Bronchial epithelial cell (primary cell): ENCODE data around the gene ETS2. TPM values are rescaled to one million over a fixed set of nuclear protein-coding genes. Genes with fewer than 3 reads are reported as not detected.
A peak's percentile ranks its signal among the peaks of the same experiment; 100 is the strongest.

Experiments
- DNase-seq: peaks from one replicate; pipeline ENCODE4 v3.0.0-alpha.2; 2010; ENCODE audit warnings: low read depth
- FAIRE-seq: peaks from 2 replicates; lab custom pipeline; 2011; peaks lifted over from hg19 to GRCh38; lab: Jason Lieb, UNC
- H3K27me3 ChIP-seq: 2 replicates; pipeline ENCODE4 v1.5.1; 2011; ENCODE audit warnings: low read length; ENCODE audit not compliant: control insufficient read depth, insufficient read depth
- H3K36me3 ChIP-seq: 2 replicates; pipeline ENCODE4 v1.5.1; 2011; ENCODE audit warnings: low read length; ENCODE audit not compliant: control insufficient read depth, insufficient read depth
- H3K4me3 ChIP-seq: 2 replicates; pipeline ENCODE4 v1.5.1; 2011; ENCODE audit warnings: mild to moderate bottlenecking, low read depth, low read length, control low read depth
- total RNA-seq: library from RNA; depleted of rRNA; stranded (reverse); fragments of >200 nt; gene quantifications from 2 replicates; pipeline ENCODE4 v1.2.1, GENCODE V29; 2014
- TF ChIP-seq, protein P1 (sequence below): IDR thresholded peaks from 2 replicates; pipeline ENCODE4 v1.5.1; 2011; ENCODE audit warnings: mild to moderate bottlenecking, moderate library complexity, low read length, control low read depth, inconsistent platforms; ENCODE audit not compliant: insufficient read depth, severe bottlenecking

Gene ETS2
- total RNA-seq, 1 donor from 2014 or later, result 144 TPM

DNA sequence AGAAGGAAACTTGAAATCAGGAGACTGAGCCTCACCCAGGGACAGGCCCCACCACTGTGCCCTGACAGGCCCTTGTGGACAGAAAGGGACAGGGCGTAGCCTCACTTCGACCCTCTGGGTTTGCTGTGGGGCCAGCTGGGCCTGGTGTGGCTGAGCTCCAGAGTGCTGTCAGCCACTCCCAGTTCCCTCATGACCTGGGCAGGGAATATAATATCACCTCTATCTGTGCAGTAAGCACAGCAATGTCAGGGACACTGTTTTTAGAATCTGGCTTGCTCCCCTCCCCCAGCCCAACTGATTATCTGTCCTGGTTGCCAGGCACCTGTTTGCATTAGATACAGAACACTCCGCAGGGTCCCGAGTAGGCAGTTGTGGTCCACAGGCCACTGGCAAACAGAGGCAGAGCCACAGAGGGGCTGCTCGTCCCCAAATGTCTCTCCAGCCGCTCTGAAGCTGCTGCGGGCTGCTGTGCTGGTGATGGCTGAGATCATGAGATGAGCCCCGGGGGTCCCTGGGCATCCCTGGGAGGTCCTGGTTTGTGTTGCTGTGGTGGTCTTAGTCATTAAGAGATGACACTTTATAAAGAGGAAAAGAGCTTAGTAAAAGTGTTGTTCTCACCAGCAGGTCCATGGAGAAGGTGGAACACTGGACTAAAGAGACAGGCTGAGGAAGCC, 51.6 kb downstream of the ETS2 start:
- FAIRE-seq (no peak), DNase-seq (no peak)
- TF ChIP-seq, protein P1, sequence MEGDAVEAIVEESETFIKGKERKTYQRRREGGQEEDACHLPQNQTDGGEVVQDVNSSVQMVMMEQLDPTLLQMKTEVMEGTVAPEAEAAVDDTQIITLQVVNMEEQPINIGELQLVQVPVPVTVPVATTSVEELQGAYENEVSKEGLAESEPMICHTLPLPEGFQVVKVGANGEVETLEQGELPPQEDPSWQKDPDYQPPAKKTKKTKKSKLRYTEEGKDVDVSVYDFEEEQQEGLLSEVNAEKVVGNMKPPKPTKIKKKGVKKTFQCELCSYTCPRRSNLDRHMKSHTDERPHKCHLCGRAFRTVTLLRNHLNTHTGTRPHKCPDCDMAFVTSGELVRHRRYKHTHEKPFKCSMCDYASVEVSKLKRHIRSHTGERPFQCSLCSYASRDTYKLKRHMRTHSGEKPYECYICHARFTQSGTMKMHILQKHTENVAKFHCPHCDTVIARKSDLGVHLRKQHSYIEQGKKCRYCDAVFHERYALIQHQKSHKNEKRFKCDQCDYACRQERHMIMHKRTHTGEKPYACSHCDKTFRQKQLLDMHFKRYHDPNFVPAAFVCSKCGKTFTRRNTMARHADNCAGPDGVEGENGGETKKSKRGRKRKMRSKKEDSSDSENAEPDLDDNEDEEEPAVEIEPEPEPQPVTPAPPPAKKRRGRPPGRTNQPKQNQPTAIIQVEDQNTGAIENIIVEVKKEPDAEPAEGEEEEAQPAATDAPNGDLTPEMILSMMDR, result no peak
- Histone ChIP-seq H3K27me3 (no peaks in the 10 kb centered on the region), H3K36me3 (no peaks in the 10 kb centered on the region), H3K4me3 (no peak overlapping the region)

DNA sequence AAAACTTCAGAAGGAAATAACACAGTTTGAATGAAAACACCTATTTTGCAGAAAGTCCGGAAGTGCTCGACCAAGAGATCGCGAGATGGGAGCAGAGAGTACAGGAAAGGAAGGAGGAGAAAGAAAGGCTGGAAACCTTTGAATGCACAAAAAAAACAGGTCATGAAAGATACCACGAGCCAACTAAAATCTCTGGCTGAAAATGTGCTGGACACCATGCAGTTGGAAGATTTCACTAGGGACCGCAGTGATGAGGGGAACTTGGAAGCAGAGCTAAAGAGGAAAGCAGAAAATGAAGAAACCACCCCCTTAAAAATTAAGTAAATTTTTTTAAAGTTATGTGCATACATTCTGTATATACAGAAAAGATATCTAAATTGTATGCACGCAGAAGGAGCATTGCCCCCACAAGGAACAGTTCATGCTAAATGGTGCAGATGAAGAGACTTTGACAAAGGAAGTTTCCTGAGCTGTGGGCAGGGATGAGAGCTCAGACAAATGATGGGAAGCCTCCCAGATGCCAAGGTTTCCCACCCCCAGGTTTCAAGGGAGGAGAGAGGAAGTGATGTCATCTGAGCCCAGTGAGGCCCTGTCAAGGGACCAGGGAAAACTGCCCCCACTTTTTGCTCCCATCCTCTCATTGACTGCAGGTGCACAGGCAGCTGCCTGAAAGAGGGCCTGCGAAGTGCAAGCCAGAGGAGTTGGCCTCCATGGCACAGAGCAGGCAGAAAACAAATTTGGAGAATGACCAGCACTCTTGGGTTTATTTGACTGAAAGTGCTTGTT, 52.5 kb downstream of the ETS2 start:
- DNase-seq (no peak), FAIRE-seq (no peak)
- H3K36me3 ChIP-seq, result no peaks in the 10 kb centered on the region
- TF ChIP-seq, protein P1, result no peak
- H3K4me3 ChIP-seq, result no peak overlapping the region
- H3K27me3 ChIP-seq, result no peaks in the 10 kb centered on the region

DNA sequence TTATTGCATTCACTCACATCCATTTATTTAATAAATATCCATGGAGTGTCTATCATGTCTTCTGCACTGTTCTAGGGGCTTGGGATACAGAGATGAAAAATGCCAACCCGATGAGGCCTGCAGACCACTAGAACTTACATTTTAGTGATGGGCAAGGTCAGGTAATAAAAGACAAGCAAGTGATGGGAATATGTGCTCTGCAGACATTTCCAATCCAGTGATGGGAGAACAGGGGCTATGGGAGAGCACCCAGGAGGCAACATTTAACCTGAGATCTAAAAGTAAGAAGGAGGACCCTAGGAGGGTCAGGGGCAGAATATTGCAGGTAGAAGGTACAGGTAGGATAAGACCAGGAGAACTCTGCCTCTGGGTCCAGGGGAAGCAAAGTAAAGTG, 53.1 kb downstream of the ETS2 start:
- DNase-seq, result no peak

DNA sequence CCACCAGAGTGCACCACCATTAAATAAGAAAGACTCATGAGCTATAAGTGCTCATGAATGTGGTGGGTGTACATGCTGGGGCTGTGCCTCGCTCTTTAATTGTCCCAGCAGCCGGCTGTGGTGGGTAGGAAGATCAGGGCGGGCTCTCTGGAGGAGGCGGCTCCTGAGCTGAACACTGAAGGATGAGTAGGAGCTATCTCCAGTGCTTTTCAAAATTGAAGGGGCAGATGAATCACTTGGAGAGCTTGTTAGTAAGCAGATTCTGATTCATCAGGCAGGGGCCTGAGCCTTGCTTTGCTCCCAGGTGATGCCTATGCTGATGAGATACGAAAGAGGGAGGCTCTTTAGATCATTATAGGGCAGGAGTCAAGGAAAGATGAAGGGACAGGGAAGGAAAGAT, 54.1 kb downstream of the ETS2 start:
- no peaks in the 10 kb centered on the region for H3K36me3 ChIP-seq
- DNase-seq, result peak; percentile 80
- TF ChIP-seq, protein P1, result no peak
- H3K27me3 ChIP-seq, result no peaks in the 10 kb centered on the region
- no peak for FAIRE-seq
- no peak overlapping the region for H3K4me3 ChIP-seq

More for the DNA sequence above, 53.1 kb downstream of the ETS2 start:
- Histone ChIP-seq H3K27me3 (no peaks in the 10 kb centered on the region), H3K36me3 (no peaks in the 10 kb centered on the region), H3K4me3 (no peak overlapping the region)
- TF ChIP-seq, protein P1, result no peak
- no peak for FAIRE-seq

DNA sequence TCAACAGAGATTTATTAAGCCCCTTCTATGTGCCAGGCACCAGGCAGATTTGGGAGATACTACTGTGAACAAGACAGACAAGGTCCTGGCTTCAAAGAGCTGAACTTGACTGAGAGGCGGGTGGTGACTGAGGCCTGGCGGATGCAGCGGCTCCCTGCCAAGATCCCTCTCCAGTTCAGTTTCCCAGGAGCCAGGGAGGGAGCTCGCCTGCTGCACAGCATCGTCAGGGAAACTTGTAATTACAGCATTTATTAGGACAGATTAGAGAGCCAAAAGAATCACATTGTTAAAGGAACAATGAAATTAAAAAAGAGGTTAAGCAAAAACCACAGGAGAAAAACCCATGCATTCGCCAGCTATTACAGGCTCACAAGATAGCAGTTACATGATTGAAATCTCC, 55.3 kb downstream of the ETS2 start:
- DNase-seq (no peak), FAIRE-seq (no peak)
- no peaks in the 10 kb centered on the region for H3K27me3 ChIP-seq
- TF ChIP-seq, protein P1, result no peak
- no peak overlapping the region for H3K4me3 ChIP-seq
- no peaks in the 10 kb centered on the region for H3K36me3 ChIP-seq
